HG03439 (cell line): ENCODE results near the gene ARL16.
A peak's percentile ranks its signal among the peaks of the same experiment; 100 is the strongest.

Experiments
- ATAC-seq: cut with Tn5 transposase; IDR thresholded peaks from one replicate; pipeline ENCODE4 v1.9.1; 2021; ENCODE audit warnings: mild to moderate bottlenecking, moderate library complexity; ENCODE audit not compliant: unreplicated experiment

Gene ARL16

GRCh38 chr17:81647640-81648012 is 36.0 kb downstream of the ARL16 start:
- ATAC-seq, result no peak

GRCh38 chr17:81646869-81647600 is 36.6 kb downstream of the ARL16 start:
- no peak for ATAC-seq

DNA sequence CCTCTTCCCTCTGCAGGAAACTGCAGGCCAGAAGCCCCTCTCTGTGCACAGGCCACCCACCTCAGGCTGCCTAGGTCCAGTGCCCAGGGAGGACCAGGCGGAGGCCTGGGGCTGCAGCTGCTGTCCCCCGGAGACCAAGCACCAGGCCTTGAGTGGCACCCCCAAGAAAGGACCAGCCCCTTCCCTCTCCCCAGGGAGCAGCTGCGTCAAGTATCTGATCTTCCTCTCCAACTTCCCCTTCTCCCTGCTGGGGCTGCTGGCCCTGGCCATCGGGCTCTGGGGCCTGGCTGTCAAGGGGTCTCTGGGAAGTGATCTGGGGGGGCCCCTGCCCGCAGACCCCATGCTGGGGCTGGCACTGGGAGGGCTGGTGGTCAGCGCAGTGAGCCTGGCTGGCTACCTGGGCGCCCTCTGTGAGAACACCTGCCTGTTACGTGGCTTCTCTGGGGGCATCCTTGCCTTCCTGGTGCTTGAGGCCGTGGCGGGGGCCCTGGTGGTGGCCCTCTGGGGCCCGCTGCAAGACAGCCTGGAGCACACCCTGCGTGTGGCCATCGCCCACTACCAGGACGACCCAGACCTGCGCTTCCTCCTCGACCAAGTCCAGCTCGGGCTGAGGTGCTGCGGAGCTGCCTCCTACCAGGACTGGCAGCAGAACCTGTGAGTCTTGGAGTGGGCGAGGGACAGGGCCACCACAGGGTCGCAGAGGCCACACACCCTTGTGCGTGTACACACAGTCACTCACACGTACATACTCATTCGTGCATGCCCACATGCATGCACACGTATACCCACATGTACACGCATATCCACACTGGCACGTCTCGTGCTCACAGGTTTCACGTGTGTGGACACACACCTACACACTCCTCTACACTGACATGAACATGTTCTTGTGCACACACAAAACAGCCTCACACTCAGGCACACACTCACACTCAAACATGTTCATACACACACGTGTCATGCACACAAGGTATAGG is 38.3 kb downstream of the ARL16 start:
- ATAC-seq, result no peak

DNA sequence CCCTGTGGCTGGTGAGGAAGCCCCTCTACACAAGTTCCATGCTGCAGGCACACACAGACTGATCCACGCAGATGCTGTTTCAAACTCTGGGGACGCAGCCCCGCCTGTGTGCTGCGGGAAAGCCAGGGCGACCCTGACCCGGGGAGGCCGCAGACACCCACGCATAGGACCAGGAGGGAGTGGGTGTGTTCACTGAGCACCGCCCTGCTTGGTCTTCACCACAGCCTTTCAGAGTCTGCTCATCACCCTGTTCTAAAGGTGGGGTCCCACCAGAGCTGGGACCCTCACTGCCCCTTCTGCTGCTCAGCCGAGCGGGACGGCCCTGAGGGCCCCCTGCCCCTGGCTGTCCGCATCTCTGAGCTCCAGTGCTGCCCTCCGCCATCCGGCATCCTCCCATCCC is 39.1 kb downstream of the ARL16 start:
- ATAC-seq, result no peak

GRCh38 chr17:81641825-81642489 is 41.6 kb downstream of the ARL16 start:
- no peak for ATAC-seq

- no peak for ATAC-seq
These were observed 43.6 kb downstream of the ARL16 start for GRCh38 chr17:81640011-81640410.

- ATAC-seq, result no peak
These were observed 44.9 kb downstream of the ARL16 start for GRCh38 chr17:81638683-81639082.

- peak; percentile 82 for ATAC-seq
These were observed 46.9 kb downstream of the ARL16 start, which contains the start of the genes NPLOC4 and TSPAN10 for GRCh38 chr17:81636505-81637288. NPLOC4 (minus strand) TSS chr17:81637112; CDS start chr17:81636930, 182 bp downstream. TSPAN10 (plus strand) TSS chr17:81637196; CDS start chr17:81642413, 5,217 bp downstream.

- no peak for ATAC-seq
These were observed 47.6 kb downstream of the ARL16 start for GRCh38 chr17:81635973-81636504.

- no peak for ATAC-seq
These were observed 48.2 kb downstream of the ARL16 start for GRCh38 chr17:81635431-81635830.

DNA sequence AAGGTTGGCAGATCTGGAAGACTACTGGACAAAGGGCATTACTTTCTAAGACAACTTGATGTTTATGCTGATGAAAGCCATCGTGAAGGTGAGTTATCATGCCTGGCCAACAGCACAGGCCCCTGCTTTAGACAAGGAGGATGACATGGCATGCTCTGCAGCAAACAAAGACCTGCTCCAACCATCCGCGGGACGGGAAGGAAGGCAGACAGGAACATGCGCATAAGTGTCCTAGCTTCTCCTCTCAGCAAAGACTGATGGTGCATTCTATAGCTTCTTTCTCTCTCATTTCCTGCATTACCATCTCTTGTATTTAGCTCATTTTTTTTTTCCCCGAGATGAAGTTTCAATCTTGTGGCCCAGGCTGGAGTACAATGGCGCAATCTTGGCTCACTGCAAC is 52.1 kb downstream of the ARL16 start:
- ATAC-seq, result no peak
